Measurements from ENCODE around the gene HAAO.

Gene HAAO

DNA sequence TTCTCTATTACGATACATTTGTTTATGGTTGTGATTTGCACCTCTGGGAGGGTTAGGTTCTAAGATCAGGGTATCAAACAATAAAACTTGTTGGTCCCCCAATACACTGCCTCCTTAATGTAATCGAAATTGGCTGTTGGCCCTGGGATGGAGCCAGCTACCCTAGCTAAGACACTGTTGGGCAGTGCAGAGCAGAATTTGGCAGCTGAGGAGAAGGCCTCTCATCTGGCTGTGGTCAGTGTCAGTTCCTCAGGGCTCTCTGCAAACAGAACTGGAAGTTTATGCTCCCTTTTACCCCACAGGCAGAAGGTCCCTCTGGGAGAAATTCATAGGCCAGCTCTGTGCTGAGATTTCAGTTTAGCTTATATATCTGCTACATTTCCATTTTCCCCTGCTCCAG, 8.6 kb upstream of the HAAO start:
- Histone ChIP-seq H3K4me1 (ENCODE audit: insufficient read depth, low read length) (no peaks in the 10 kb centered on the region), H3K9me3 (ENCODE audit: insufficient read depth, low read depth, low read length) (no peaks in the 10 kb centered on the region), H3K36me3 (ENCODE audit: insufficient read depth, low read length) (no peaks in the 10 kb centered on the region), H3K27me3 (ENCODE audit: insufficient read depth, low read length) (no peaks in the 10 kb centered on the region), H3K27ac (ENCODE audit: low read depth, low read length) (no peak overlapping the region), H3K4me3 (ENCODE audit: low read length) (no peak overlapping the region), H3K9ac (ENCODE audit: low read depth, low read length) (no peak overlapping the region)
- 96% methylated on average over 2 of the region's 2 CpGs for WGBS

DNA sequence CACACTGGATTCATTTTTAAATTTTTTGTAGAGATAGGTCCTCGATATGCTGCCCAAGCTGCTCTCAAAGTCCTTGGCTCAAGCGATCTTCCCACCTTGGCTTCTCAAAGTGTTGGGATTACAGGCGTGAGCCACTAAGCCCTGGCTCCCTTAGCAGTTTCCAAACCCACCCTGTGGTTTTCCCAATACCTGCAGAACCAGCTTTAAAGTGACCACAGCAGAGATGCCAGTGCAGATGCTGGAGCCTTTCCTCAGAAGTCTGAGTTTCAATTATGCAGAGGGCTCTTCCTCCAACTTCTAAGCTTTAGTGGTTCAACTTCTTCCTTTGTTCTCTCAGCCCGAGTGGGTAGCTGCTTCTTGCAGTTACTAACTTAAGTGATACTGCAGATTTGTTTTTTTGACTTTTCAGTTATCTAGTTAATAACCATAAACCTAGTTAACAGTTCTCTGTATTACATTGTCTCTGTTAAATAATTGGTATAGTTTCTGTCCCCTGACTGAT, 8.1 kb upstream of the HAAO start:
- 97% methylated on average over 3 of the region's 4 CpGs for WGBS
- 0 out of 2 replicates have a peak, but pooled peaks cover 3% of the 10 kb centered on the region for H3K4me1 ChIP-seq (ENCODE audit: insufficient read depth, low read length)
- H3K27me3 ChIP-seq (ENCODE audit: insufficient read depth, low read length) = no peaks in the 10 kb centered on the region
- no peak overlapping the region for H3K9ac ChIP-seq (ENCODE audit: low read depth, low read length)
- no peaks in the 10 kb centered on the region for H3K36me3 ChIP-seq (ENCODE audit: insufficient read depth, low read length)
- no peak overlapping the region for H3K4me3 ChIP-seq (ENCODE audit: low read length)
- H3K27ac ChIP-seq (ENCODE audit: low read depth, low read length) = no peak overlapping the region
- no peaks in the 10 kb centered on the region for H3K9me3 ChIP-seq (ENCODE audit: insufficient read depth, low read depth, low read length)

DNA sequence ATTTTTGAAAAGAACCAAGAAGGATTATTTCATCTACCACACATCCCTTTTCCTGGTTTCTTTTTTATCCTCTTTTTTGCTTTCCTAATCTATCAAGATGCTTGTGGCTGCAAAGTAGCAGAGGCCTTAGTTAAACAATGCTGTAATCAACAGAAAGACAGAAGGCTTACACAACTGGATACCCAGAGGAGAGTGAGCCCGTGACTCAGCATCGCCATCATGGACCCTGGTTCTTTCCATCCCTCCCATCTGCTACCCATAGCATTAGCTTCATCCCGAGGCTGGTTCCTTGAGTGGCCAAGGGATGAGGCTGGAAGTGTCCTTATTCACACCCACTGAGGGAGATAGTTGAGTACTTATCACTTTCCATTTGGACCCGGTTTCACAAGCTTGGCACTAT, 7.5 kb upstream of the HAAO start:
- Histone ChIP-seq H3K4me1 (ENCODE audit: insufficient read depth, low read length) (0 out of 2 replicates have a peak, but pooled peaks cover 3% of the 10 kb centered on the region), H3K9ac (ENCODE audit: low read depth, low read length) (no peak overlapping the region), H3K4me3 (ENCODE audit: low read length) (no peak overlapping the region), H3K27ac (ENCODE audit: low read depth, low read length) (no peak overlapping the region), H3K27me3 (ENCODE audit: insufficient read depth, low read length) (no peaks in the 10 kb centered on the region), H3K36me3 (ENCODE audit: insufficient read depth, low read length) (no peaks in the 10 kb centered on the region), H3K9me3 (ENCODE audit: insufficient read depth, low read depth, low read length) (no peaks in the 10 kb centered on the region)
- 72% methylated on average over 3 of the region's 4 CpGs for WGBS

DNA sequence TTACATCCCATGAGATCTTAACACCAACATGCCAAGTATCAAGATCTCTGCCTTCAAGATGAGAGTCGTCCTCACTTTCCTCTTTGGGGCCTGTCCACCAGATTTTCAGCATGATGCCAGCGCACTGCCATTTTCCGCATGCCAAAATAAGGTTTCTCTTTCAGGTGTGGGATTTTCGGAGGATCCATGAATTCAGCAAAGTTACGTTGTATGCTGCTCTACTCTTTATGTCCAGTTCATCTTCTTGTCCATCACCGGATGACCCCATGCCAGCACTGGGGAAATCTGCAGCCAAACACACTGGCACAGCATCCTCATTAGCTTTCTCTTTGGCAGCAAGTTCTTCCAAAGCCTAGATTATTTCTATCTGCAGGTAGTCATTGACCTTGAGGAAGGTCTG, 4.9 kb upstream of the HAAO start:
- Histone ChIP-seq H3K4me1 (ENCODE audit: insufficient read depth, low read length) (peaks cover 13% of the 10 kb centered on the region), H3K4me3 (ENCODE audit: low read length) (no peak overlapping the region), H3K27ac (ENCODE audit: low read depth, low read length) (no peak overlapping the region), H3K27me3 (ENCODE audit: insufficient read depth, low read length) (peaks cover 9% of the 10 kb centered on the region), H3K9ac (ENCODE audit: low read depth, low read length) (no peak overlapping the region), H3K9me3 (ENCODE audit: insufficient read depth, low read depth, low read length) (no peaks in the 10 kb centered on the region), H3K36me3 (ENCODE audit: insufficient read depth, low read length) (no peaks in the 10 kb centered on the region)
- WGBS = 80% methylated on average over 6 of the region's 6 CpGs

DNA sequence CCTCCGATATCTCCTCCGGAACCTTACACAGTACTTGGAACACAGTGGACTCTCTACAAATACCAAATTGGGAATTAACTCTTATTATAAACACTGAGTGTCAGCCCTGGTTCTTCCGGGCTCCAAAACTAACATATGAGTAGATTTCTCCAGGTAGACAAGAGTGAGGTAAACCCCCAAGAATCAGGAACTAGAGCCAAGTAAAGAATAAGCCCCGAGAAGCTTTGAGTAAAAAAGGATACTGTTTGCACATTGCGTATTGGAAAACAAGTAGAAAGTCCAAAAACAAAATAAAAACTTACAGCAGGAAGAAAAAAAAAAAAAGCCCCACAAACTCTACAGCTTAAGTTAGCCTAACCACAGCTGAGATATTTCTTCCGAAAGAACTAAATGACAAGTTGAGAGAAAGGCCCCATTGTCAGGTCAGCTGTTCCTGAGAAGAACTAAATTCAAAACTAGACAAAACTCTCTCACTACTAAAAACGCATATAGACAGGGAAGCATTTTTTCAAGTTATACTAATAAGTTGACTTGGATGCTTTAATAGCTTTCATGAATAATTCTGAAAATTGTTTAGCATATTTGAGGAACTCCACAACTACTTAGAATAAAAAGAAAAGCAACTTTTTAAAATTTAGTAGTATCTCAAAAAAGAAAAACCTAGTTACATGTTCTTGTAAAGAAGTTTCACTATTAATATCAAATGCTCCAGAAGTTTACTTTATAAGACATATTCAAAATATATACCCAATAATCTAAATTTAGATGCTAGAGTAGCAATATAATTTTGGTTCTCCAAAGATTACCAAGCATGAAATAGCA, 4.3 kb upstream of the HAAO start:
- H3K9me3 ChIP-seq (ENCODE audit: insufficient read depth, low read depth, low read length) = no peaks in the 10 kb centered on the region
- H3K36me3 ChIP-seq (ENCODE audit: insufficient read depth, low read length) = no peaks in the 10 kb centered on the region
- H3K27ac ChIP-seq (ENCODE audit: low read depth, low read length) = no peak overlapping the region
- peaks cover 16% of the 10 kb centered on the region for H3K4me1 ChIP-seq (ENCODE audit: insufficient read depth, low read length)
- 99% methylated on average over 6 of the region's 7 CpGs for WGBS
- no peak overlapping the region for H3K4me3 ChIP-seq (ENCODE audit: low read length)
- H3K9ac ChIP-seq (ENCODE audit: low read depth, low read length) = no peak overlapping the region
- H3K27me3 ChIP-seq (ENCODE audit: insufficient read depth, low read length) = peaks cover 15% of the 10 kb centered on the region

DNA sequence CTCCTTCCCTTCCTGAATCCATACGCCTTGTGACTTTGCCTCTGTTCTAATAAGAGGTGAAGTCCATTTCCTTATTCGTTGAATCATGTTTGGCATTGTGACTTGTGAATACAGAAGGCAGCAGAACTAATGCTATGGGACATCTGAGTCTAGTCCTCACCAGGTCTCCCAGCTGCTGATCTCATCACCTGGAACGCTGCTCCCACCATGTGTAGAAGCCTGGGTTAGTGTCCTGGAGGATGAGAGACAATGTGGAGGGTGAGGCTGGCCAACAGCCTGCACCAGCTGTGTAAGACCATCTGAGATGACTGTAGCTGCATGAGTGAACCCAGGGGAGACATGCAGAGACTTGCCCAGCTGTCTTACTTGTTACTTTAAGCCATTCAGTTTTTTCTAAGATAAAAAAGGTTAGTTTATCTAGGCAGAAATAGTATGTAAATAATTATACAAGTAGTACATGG, 3.5 kb upstream of the HAAO start:
- Histone ChIP-seq H3K36me3 (ENCODE audit: insufficient read depth, low read length) (no peaks in the 10 kb centered on the region), H3K27me3 (ENCODE audit: insufficient read depth, low read length) (peaks cover 23% of the 10 kb centered on the region), H3K4me1 (ENCODE audit: insufficient read depth, low read length) (peaks cover 16% of the 10 kb centered on the region), H3K9me3 (ENCODE audit: insufficient read depth, low read depth, low read length) (no peaks in the 10 kb centered on the region), H3K4me3 (ENCODE audit: low read length) (no peak overlapping the region), H3K27ac (ENCODE audit: low read depth, low read length) (no peak overlapping the region), H3K9ac (ENCODE audit: low read depth, low read length) (no peak overlapping the region)
- WGBS = 61% methylated on average over 3 of the region's 3 CpGs

DNA sequence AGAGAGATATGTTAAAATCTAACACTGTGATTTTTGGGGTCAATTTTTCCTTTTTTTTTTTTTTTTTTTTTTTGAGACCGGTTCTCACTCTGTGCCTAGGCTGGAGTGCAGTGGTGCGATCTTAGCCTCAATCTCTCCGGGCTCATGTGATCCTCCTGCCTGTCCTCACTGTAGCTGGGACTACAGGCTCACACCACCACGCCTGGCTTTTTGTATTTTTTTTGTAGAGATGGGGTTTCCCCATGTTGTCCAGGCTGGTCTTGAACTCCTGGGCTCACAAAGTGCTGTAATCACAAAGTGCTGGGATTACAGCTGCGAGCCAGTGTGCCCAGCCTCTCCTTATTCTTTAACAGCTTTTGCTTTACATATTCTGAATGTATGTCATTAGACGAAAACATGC, 2.9 kb upstream of the HAAO start:
- Histone ChIP-seq H3K4me3 (ENCODE audit: low read length) (no peak overlapping the region), H3K27me3 (ENCODE audit: insufficient read depth, low read length) (peaks cover 23% of the 10 kb centered on the region), H3K27ac (ENCODE audit: low read depth, low read length) (no peak overlapping the region), H3K36me3 (ENCODE audit: insufficient read depth, low read length) (no peaks in the 10 kb centered on the region), H3K9ac (ENCODE audit: low read depth, low read length) (no peak overlapping the region), H3K4me1 (ENCODE audit: insufficient read depth, low read length) (peaks cover 16% of the 10 kb centered on the region), H3K9me3 (ENCODE audit: insufficient read depth, low read depth, low read length) (no peaks in the 10 kb centered on the region)
- WGBS = 92% methylated on average over 5 of the region's 6 CpGs

DNA sequence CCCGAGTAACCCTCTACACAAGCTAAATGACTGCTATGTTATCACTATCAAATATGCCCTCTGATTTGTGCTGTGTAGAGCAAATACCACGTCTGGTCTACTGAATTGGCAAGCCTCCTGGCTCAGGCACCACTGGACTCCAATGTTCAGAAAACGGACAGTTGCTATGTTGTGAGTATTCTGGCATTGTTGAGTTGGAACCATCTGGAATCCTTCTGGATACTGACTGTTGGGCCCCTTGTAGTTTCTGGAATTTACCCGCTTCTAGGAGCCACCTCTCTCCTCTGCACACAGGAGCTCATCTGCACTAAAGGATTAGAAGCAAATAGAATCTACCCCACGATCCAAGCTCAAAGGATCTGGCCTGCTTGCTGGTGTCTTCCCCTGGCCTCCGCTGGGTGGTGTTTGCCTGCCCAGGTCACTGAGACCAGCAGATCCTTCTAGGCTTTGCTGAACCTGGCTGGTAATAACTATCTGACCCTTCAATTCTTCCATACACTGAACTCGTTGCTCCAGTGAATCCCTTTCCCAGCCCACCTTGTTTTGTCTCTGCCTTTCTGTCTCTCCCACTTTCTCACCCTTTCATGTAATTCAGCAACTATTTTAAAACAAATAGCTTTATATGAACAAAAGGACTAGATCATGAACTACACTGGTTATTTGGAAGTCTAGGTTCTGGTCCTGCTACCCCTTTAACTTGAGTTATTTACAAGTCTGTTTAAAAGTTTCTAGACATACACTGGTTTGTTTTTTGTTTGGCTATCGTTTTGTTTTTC, 2.1 kb upstream of the HAAO start:
- Histone ChIP-seq H3K36me3 (ENCODE audit: insufficient read depth, low read length) (no peaks in the 10 kb centered on the region), H3K4me1 (ENCODE audit: insufficient read depth, low read length) (peaks cover 16% of the 10 kb centered on the region), H3K27me3 (ENCODE audit: insufficient read depth, low read length) (peaks cover 23% of the 10 kb centered on the region), H3K9me3 (ENCODE audit: insufficient read depth, low read depth, low read length) (no peaks in the 10 kb centered on the region), H3K27ac (ENCODE audit: low read depth, low read length) (no peak overlapping the region), H3K4me3 (ENCODE audit: low read length) (peak overlapping the region; percentile 73; the same call in 1 of the 2 replicates), H3K9ac (ENCODE audit: low read depth, low read length) (no peak overlapping the region)
- WGBS = 59% methylated on average over 8 of the region's 8 CpGs

DNA sequence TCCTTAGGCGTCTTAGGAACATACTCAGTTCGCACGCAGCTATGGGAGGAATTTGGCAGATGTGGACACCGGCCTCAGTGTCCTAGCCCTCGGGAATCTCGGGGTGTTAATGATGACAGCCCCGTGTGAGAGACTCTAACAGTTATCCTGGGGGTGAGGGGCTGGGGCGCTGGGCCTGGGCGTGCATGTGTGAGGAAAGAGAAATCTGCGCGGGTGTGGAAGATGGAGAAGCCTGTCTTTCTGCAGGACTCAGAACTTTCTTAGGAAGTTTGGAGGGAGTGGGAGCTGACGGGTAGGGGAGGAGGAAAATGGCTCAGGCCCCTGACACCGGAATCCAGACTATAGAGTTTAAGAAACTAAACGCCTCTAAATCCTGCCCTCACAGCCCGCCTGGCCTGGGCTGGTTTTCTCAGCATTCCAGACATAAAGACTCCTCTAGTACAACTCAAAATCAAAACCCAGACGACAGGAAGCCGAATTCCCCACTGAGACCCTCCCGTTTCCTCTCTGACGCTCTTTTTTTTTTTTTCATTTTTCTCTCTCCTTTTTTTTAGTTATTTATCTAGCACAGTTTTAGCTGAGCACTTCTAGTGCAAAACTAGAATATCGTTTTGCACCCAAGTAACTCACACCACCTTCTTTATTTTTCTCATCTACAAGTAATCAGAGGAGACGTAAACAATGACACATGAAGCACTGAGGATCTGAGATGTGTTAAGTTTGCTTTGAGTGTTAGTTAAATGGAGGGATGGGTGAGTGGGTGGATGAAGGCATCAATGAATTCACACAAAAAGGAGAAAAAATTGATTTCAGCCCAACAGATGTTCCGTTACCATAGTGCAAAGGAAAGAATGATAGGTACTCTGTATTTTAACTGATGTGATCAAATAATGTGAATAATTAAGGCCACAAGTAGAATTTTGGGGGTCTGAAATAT, 1.2 kb upstream of the HAAO start:
- peaks cover 23% of the 10 kb centered on the region for H3K27me3 ChIP-seq (ENCODE audit: insufficient read depth, low read length)
- H3K9ac ChIP-seq (ENCODE audit: low read depth, low read length) = peak overlapping the region; percentile 82
- H3K4me3 ChIP-seq (ENCODE audit: low read length) = peak overlapping the region; percentile 73
- no peaks in the 10 kb centered on the region for H3K36me3 ChIP-seq (ENCODE audit: insufficient read depth, low read length)
- peaks cover 16% of the 10 kb centered on the region for H3K4me1 ChIP-seq (ENCODE audit: insufficient read depth, low read length)
- WGBS = 17% methylated on average over 22 of the region's 22 CpGs
- no peak overlapping the region for H3K27ac ChIP-seq (ENCODE audit: low read depth, low read length)
- no peaks in the 10 kb centered on the region for H3K9me3 ChIP-seq (ENCODE audit: insufficient read depth, low read depth, low read length)

DNA sequence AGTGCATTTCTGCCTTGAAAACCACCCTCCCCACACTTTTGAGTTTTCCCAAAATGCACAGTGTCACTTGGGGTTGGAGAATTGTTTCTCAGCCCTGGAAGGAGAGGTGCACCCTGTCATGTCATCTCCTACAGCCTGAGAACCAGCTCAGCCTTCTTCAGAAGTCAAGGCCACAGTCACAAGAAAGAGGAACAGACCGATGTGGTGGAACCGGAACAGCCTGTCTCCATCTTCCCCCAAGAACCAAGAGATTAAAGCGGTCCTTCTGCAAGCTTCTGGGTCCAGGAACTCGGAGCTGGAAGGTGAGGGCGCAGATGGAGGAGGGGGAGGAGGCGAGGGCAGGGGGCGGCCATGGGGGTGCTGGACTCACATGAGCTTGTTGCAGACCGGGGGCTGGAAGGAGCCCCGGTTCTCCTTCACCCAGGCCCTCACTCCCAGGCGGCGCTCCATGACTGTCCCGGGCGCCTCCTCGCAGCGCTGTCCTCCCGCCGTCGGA, 248 bp downstream of the HAAO start:
- Histone ChIP-seq H3K4me1 (ENCODE audit: insufficient read depth, low read length) (peaks cover 16% of the 10 kb centered on the region), H3K9me3 (ENCODE audit: insufficient read depth, low read depth, low read length) (no peaks in the 10 kb centered on the region), H3K27me3 (ENCODE audit: insufficient read depth, low read length) (peaks cover 23% of the 10 kb centered on the region), H3K27ac (ENCODE audit: low read depth, low read length) (no peak overlapping the region), H3K4me3 (ENCODE audit: low read length) (peak overlapping the region; percentile 73), H3K9ac (ENCODE audit: low read depth, low read length) (peak overlapping the region; percentile 82), H3K36me3 (ENCODE audit: insufficient read depth, low read length) (no peaks in the 10 kb centered on the region)
- WGBS = 12% methylated on average over 18 of the region's 18 CpGs

Measured in HUES64 (cell line).